ENCODE results near the gene HOXC9. TPM values are rescaled to one million over a fixed set of nuclear protein-coding genes. Genes with fewer than 3 reads are reported as not detected.

The HOXC9 gene
- total and polyA plus RNA-seq, 2 of the 8 experiments (the other 6 are each of a cell fraction or from before 2014, with no cell fraction given) = not detected

DNA sequence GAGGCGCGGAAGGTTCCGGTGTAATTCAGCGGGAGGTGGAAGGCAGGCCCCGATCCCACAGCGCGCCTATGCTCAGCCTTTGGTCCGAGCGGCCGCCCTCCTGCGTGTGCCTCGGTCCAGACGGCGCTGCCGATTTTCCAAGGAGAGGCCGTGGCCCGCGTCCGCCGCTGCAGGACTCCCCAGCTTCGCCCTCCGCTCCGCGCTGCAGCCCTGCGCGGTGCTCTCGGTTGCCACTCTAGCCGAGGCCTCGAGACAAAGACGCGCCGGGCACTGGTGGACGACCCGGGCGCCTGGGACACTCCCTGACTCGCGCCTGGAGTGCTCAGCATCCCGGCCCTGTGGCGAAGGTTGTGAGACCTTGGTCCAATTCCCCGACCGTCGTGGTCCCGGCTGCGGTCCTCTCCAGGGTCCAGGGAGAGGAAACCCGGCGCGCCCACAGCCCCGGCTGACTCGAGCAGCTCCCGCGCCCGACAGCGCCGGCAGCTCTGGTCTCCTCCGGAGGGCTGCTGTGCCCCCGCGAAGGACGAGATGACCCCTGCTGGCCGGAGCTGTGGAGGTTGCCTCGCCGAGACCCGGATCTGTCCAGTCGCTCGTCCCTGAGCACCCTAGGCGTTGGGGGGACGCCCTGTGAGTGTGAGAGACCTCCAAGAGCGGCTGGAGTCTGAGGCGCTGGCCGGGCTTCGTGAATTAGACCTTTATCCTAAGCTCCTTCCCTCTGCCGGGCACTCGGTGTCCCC lies 38.8 kb upstream of the HOXC9 start (continued):
- TF ChIP-seq RNF2 (IDR thresholded peaks at IDR 0.05; ENCODE audit: borderline replicate concordance, low read depth, low read length, missing control alignments, poor library complexity, severe bottlenecking) = peak; percentile 39
